ENCODE results near the gene GPC1.

GRCh38 chr2:240421381-240421780 lies 14.1 kb upstream of the GPC1 start:
- no peak for TF ChIP-seq CTCF (IDR thresholded peaks at IDR 0.05; ENCODE audit: insufficient read depth, low read depth, low read length)
- no peak for TF ChIP-seq EZH2 (IDR thresholded peaks at IDR 0.05; ENCODE audit: insufficient read depth, low read length)

All from astrocyte (in vitro differentiated cells and primary cell).